T-helper 1 cell treated with Interleukin-12 subunit alpha and Interleukin-12 subunit beta and Interleukin-4 antibody, amounts not matched to agents 30 μg/mL and 1 μg/mL, for 36 hours (primary cell): ENCODE data around the gene CALHM5.
"Not testable (repeated sequence)": the region's sequence is repeated elsewhere in the genome, so short reads cannot be mapped to it uniquely, and the experiment has no call there.

ENCODE experiments used
- H3K27ac Mint-ChIP-seq: one replicate; pipeline ENCODE4 v1.8.0; 2021; ENCODE audit warnings: mild to moderate bottlenecking, mixed read lengths
- H3K27me3 Mint-ChIP-seq: one replicate; pipeline ENCODE4 v1.8.0; 2021; ENCODE audit warnings: low read depth, mixed read lengths
- H3K36me3 Mint-ChIP-seq: one replicate; pipeline ENCODE4 v1.8.0; 2021; ENCODE audit warnings: low read depth, mixed read lengths
- H3K4me1 Mint-ChIP-seq: one replicate; pipeline ENCODE4 v1.8.0; 2021; ENCODE audit warnings: low read depth, mixed read lengths
- H3K4me3 Mint-ChIP-seq: one replicate; pipeline ENCODE4 v1.8.0; 2021; ENCODE audit warnings: mild to moderate bottlenecking, moderate library complexity, mixed read lengths
- H3K9me3 Mint-ChIP-seq: one replicate; pipeline ENCODE4 v1.8.0; 2021; ENCODE audit warnings: mixed read lengths

The CALHM5 gene

GRCh38 chr6:116485559-116486184 lies 25.8 kb upstream of the CALHM5 start:
- Mint-ChIP-seq H3K4me1 (no peaks in the 10 kb centered on the region), H3K27me3 (peaks cover 67% of the 10 kb centered on the region), H3K4me3 (no peak overlapping the region)

GRCh38 chr6:116491610-116492330 lies 19.7 kb upstream of the CALHM5 start:
- no peak overlapping the region for H3K27ac Mint-ChIP-seq
- peaks cover 25% of the 10 kb centered on the region for H3K9me3 Mint-ChIP-seq
- peaks cover 1% of the 10 kb centered on the region for H3K36me3 Mint-ChIP-seq
- no peaks in the 10 kb centered on the region for H3K4me1 Mint-ChIP-seq
- H3K27me3 Mint-ChIP-seq, result peaks cover 40% of the 10 kb centered on the region
- no peak overlapping the region for H3K4me3 Mint-ChIP-seq

More at GRCh38 chr6:116485559-116486184, 25.8 kb upstream of the CALHM5 start:
- Mint-ChIP-seq H3K27ac (no peak overlapping the region), H3K9me3 (peaks cover 11% of the 10 kb centered on the region), H3K36me3 (peaks cover 1% of the 10 kb centered on the region)

GRCh38 chr6:116492331-116493067 lies 18.9 kb upstream of the CALHM5 start:
- peaks cover 38% of the 10 kb centered on the region for H3K27me3 Mint-ChIP-seq
- no peak overlapping the region for H3K4me3 Mint-ChIP-seq
- peaks cover 1% of the 10 kb centered on the region for H3K36me3 Mint-ChIP-seq
- H3K27ac Mint-ChIP-seq, result no peak overlapping the region
- H3K4me1 Mint-ChIP-seq, result no peaks in the 10 kb centered on the region
- H3K9me3 Mint-ChIP-seq, result peaks cover 25% of the 10 kb centered on the region

GRCh38 chr6:116495161-116495560 lies 16.3 kb upstream of the CALHM5 start:
- Mint-ChIP-seq H3K27me3 (peaks cover 41% of the 10 kb centered on the region), H3K9me3 (peaks cover 19% of the 10 kb centered on the region)
- H3K4me3 Mint-ChIP-seq, H3K4me1 Mint-ChIP-seq, H3K27ac Mint-ChIP-seq, H3K36me3 Mint-ChIP-seq: not testable (repeated sequence)

GRCh38 chr6:116497113-116497676 lies 14.2 kb upstream of the CALHM5 start:
- peaks cover 7% of the 10 kb centered on the region for H3K9me3 Mint-ChIP-seq
- no peak overlapping the region for H3K4me3 Mint-ChIP-seq
- peaks cover 28% of the 10 kb centered on the region for H3K27me3 Mint-ChIP-seq
- peaks cover 2% of the 10 kb centered on the region for H3K4me1 Mint-ChIP-seq
- H3K27ac Mint-ChIP-seq, result no peak overlapping the region
- peaks cover 2% of the 10 kb centered on the region for H3K36me3 Mint-ChIP-seq

GRCh38 chr6:116500969-116501433 lies 10.4 kb upstream of the CALHM5 start:
- H3K4me1 Mint-ChIP-seq, result peaks cover 2% of the 10 kb centered on the region
- no peak overlapping the region for H3K4me3 Mint-ChIP-seq
- peaks cover 13% of the 10 kb centered on the region for H3K9me3 Mint-ChIP-seq
- no peak overlapping the region for H3K27ac Mint-ChIP-seq
- peaks cover 5% of the 10 kb centered on the region for H3K36me3 Mint-ChIP-seq
- peaks cover 46% of the 10 kb centered on the region for H3K27me3 Mint-ChIP-seq

GRCh38 chr6:116507324-116507723 lies 4.1 kb upstream of the CALHM5 start:
- Mint-ChIP-seq H3K4me3 (no peak overlapping the region), H3K4me1 (no peaks in the 10 kb centered on the region), H3K36me3 (peaks cover 3% of the 10 kb centered on the region), H3K9me3 (peaks cover 13% of the 10 kb centered on the region), H3K27ac (no peak overlapping the region), H3K27me3 (peaks cover 51% of the 10 kb centered on the region)

GRCh38 chr6:116508527-116508926 lies 2.9 kb upstream of the CALHM5 start:
- Mint-ChIP-seq H3K27me3 (peaks cover 44% of the 10 kb centered on the region), H3K9me3 (peaks cover 6% of the 10 kb centered on the region), H3K4me1 (no peaks in the 10 kb centered on the region), H3K4me3 (no peak overlapping the region), H3K36me3 (peaks cover 2% of the 10 kb centered on the region), H3K27ac (no peak overlapping the region)

- H3K4me3 Mint-ChIP-seq, result no peak overlapping the region
Observed at GRCh38 chr6:116512111-116512559, 696 bp downstream of the CALHM5 start.

GRCh38 chr6:116512734-116513133 lies 1.3 kb downstream of the CALHM5 start:
- Mint-ChIP-seq H3K4me1 (no peaks in the 10 kb centered on the region), H3K36me3 (no peaks in the 10 kb centered on the region)

More at GRCh38 chr6:116512111-116512559, 696 bp downstream of the CALHM5 start:
- Mint-ChIP-seq H3K4me1 (no peaks in the 10 kb centered on the region), H3K36me3 (no peaks in the 10 kb centered on the region), H3K27ac (no peak overlapping the region), H3K9me3 (no peaks in the 10 kb centered on the region), H3K27me3 (peaks cover 51% of the 10 kb centered on the region)

GRCh38 chr6:116513224-116513875 lies 1.9 kb downstream of the CALHM5 start:
- peaks cover 52% of the 10 kb centered on the region for H3K27me3 Mint-ChIP-seq
- no peaks in the 10 kb centered on the region for H3K4me1 Mint-ChIP-seq
- H3K27ac Mint-ChIP-seq, result no peak overlapping the region
- no peaks in the 10 kb centered on the region for H3K36me3 Mint-ChIP-seq
- no peak overlapping the region for H3K4me3 Mint-ChIP-seq
- no peaks in the 10 kb centered on the region for H3K9me3 Mint-ChIP-seq

More at GRCh38 chr6:116512734-116513133, 1.3 kb downstream of the CALHM5 start:
- peaks cover 51% of the 10 kb centered on the region for H3K27me3 Mint-ChIP-seq
- no peak overlapping the region for H3K4me3 Mint-ChIP-seq
- H3K9me3 Mint-ChIP-seq, result no peaks in the 10 kb centered on the region
- no peak overlapping the region for H3K27ac Mint-ChIP-seq

GRCh38 chr6:116514111-116514510 lies 2.7 kb downstream of the CALHM5 start:
- Mint-ChIP-seq H3K4me1 (no peaks in the 10 kb centered on the region), H3K27ac (no peak overlapping the region), H3K27me3 (peaks cover 50% of the 10 kb centered on the region), H3K9me3 (no peaks in the 10 kb centered on the region), H3K36me3 (no peaks in the 10 kb centered on the region), H3K4me3 (no peak overlapping the region)

GRCh38 chr6:116515141-116515540 lies 3.7 kb downstream of the CALHM5 start:
- no peaks in the 10 kb centered on the region for H3K36me3 Mint-ChIP-seq
- peaks cover 47% of the 10 kb centered on the region for H3K27me3 Mint-ChIP-seq
- H3K4me1 Mint-ChIP-seq, result no peaks in the 10 kb centered on the region
- no peaks in the 10 kb centered on the region for H3K9me3 Mint-ChIP-seq
- H3K27ac Mint-ChIP-seq, result no peak overlapping the region
- no peak overlapping the region for H3K4me3 Mint-ChIP-seq
